Neural cell (in vitro differentiated cells): ENCODE data around the gene TTC29. TPM values are rescaled to one million over a fixed set of nuclear protein-coding genes. Genes with fewer than 3 reads are reported as not detected.

Experiments used
- H2AFZ ChIP-seq: fragments of 200-600, 300-800 bp; sonication (generic), shearing (Covaris generic); 2 replicates; pipeline ENCODE4 v1.6.0; 2014; ENCODE audit warnings: low read depth, mild to moderate bottlenecking, antibody characterized with exemption, low read length, moderate library complexity
- H3F3A ChIP-seq: fragments of 200-600 bp; shearing (Covaris generic); 2 replicates; pipeline ENCODE4 v1.6.1; 2016; ENCODE audit warnings: mild to moderate bottlenecking, moderate library complexity, mixed read lengths, antibody characterized with exemption, low read length; ENCODE audit not compliant: insufficient read depth, poor library complexity, severe bottlenecking
- H3K27ac ChIP-seq: fragments of 200-600, 300-800 bp; sonication (generic), shearing (Covaris generic); 2 replicates; pipeline ENCODE4 v1.5.1; 2014; ENCODE audit warnings: mild to moderate bottlenecking, low read length, moderate library complexity
- H3K27me3 ChIP-seq: fragments of 300-800, 200-600 bp; sonication (generic), shearing (Covaris generic); 2 replicates; pipeline ENCODE4 v1.6.0; 2014; ENCODE audit warnings: mild to moderate bottlenecking, low read depth, low read length, moderate library complexity; ENCODE audit not compliant: insufficient read depth
- H3K36me3 ChIP-seq: fragments of 300-800, 200-600 bp; sonication (generic), shearing (Covaris generic); 2 replicates; pipeline ENCODE4 v1.5.1; 2014; ENCODE audit warnings: mild to moderate bottlenecking, antibody characterized with exemption, low read length, moderate library complexity; ENCODE audit not compliant: insufficient read depth
- H3K4me2 ChIP-seq: fragments of 300-800, 200-600 bp; sonication (generic), shearing (Covaris generic); 2 replicates; pipeline ENCODE4 v1.6.0; 2014; ENCODE audit warnings: mild to moderate bottlenecking, low read length
- H3K4me3 ChIP-seq: fragments of 300-800, 200-600 bp; sonication (generic), shearing (Covaris generic); 2 replicates; pipeline ENCODE4 v1.5.1; 2014; ENCODE audit warnings: mild to moderate bottlenecking, low read length, moderate library complexity
- H3K79me2 ChIP-seq: fragments of 200-600 bp; shearing (Covaris generic); replicated peaks from 2 replicates; pipeline ENCODE4 v1.6.0; 2014; ENCODE audit warnings: mild to moderate bottlenecking, low read length, moderate library complexity; ENCODE audit not compliant: insufficient read depth
- H3K9ac ChIP-seq: fragments of 300-800, 200-600 bp; sonication (generic), shearing (Covaris generic); 2 replicates; pipeline ENCODE4 v1.6.1; 2016; ENCODE audit warnings: mild to moderate bottlenecking, low read length, mixed read lengths
- H3K9me2 ChIP-seq: fragments of 200-600 bp; shearing (Covaris generic); 2 replicates; pipeline ENCODE4 v1.6.1; 2016; ENCODE audit warnings: mild to moderate bottlenecking, low read length, mixed read lengths; ENCODE audit not compliant: insufficient read depth
- H3K9me3 ChIP-seq: fragments of 200-600, 300-800 bp; sonication (generic), shearing (Covaris generic); 2 replicates; pipeline ENCODE4 v1.6.1; 2016; ENCODE audit warnings: mild to moderate bottlenecking, mixed run types, low read length, moderate library complexity, mixed read lengths
- H4K20me1 ChIP-seq: fragments of 200-600 bp; shearing (Covaris generic); 2 replicates; pipeline ENCODE4 v1.6.1; 2016; ENCODE audit warnings: mild to moderate bottlenecking, mixed run types; ENCODE audit not compliant: insufficient read depth
- EP300 ChIP-seq: fragments of 450-650 bp; conservative IDR thresholded peaks from 2 replicates; pipeline ENCODE4 v1.6.1; 2014; ENCODE audit warnings: antibody characterized with exemption, mild to moderate bottlenecking, moderate library complexity; ENCODE audit not compliant: poor library complexity, severe bottlenecking
- EZH2 ChIP-seq: fragments of 200-600, 300-800 bp; shearing (Covaris generic), sonication (generic); IDR thresholded peaks from 2 replicates; pipeline ENCODE4 v1.6.1; 2014; ENCODE audit warnings: antibody characterized with exemption, low read length, borderline replicate concordance, mild to moderate bottlenecking; ENCODE audit not compliant: insufficient read depth, poor library complexity, severe bottlenecking
- MXI1 ChIP-seq: fragments of 450-650 bp; conservative IDR thresholded peaks from 2 replicates; pipeline ENCODE4 v1.6.1; 2014; ENCODE audit warnings: antibody characterized with exemption, mild to moderate bottlenecking; ENCODE audit not compliant: poor library complexity, severe bottlenecking
- POLR2AphosphoS5 ChIP-seq: IDR thresholded peaks from 2 replicates; pipeline ENCODE4 v1.6.1; 2012
- RAD21 ChIP-seq: fragments of 450-650 bp; conservative IDR thresholded peaks from 2 replicates; pipeline ENCODE4 v1.6.1; 2014; ENCODE audit warnings: antibody characterized with exemption, mild to moderate bottlenecking, moderate library complexity
- SMC3 ChIP-seq: fragments of 450-650 bp; conservative IDR thresholded peaks from 2 replicates; pipeline ENCODE4 v1.6.1; 2014; ENCODE audit warnings: antibody characterized with exemption, mild to moderate bottlenecking, moderate library complexity; ENCODE audit not compliant: poor library complexity
- TAF1 ChIP-seq: IDR thresholded peaks from 2 replicates; pipeline ENCODE4 v1.6.1; 2012; ENCODE audit warnings: low read depth
- polyA plus RNA-seq: library from polyadenylated mRNA; depleted of rRNA; stranded (reverse); fragments of >200 nt; gene quantifications from 2 replicates; pipeline ENCODE4 v1.2.3, GENCODE V29; 2014
- TF ChIP-seq, protein P1 (sequence below): IDR thresholded peaks from 2 replicates; pipeline ENCODE4 v1.6.1; 2012; ENCODE audit warnings: borderline replicate concordance
- TF ChIP-seq, protein P2 (sequence below): fragments of 450-650 bp; IDR thresholded peaks from 2 replicates; pipeline ENCODE4 v1.5.1; 2014; ENCODE audit warnings: antibody characterized with exemption, mild to moderate bottlenecking, moderate library complexity; ENCODE audit not compliant: poor library complexity, severe bottlenecking

Gene TTC29
- polyA plus RNA-seq, 1 donor from 2014 or later, result not detected

DNA sequence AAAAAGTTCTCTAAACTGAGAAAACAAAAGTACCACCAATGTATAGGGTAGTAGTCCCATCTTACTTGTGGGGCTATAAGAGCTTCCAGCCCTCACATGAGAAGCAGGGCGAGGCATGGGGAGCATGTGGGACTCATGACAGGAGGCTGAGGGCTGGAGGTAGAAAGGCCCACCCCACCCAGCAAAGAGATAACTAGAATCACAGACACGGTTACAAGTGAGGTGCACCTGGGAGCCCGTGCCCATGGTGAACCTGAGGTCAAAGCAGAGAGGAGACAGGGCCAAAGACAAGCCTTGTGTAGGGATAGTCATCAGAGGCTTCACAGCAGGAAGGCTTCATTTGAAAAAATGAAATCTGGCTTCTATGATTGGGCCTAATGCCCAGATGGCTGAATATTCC, 55.4 kb downstream of the TTC29 start:
- H3K4me3 ChIP-seq, result no peak overlapping the region
- H3K79me2 ChIP-seq, result no peaks in the 10 kb centered on the region
- H3K27me3 ChIP-seq, result no peaks in the 10 kb centered on the region
- H3K27ac ChIP-seq, result no peak overlapping the region
- no peak overlapping the region for H3K9ac ChIP-seq
- no peak for TF ChIP-seq MXI1
- TF ChIP-seq, protein P1, sequence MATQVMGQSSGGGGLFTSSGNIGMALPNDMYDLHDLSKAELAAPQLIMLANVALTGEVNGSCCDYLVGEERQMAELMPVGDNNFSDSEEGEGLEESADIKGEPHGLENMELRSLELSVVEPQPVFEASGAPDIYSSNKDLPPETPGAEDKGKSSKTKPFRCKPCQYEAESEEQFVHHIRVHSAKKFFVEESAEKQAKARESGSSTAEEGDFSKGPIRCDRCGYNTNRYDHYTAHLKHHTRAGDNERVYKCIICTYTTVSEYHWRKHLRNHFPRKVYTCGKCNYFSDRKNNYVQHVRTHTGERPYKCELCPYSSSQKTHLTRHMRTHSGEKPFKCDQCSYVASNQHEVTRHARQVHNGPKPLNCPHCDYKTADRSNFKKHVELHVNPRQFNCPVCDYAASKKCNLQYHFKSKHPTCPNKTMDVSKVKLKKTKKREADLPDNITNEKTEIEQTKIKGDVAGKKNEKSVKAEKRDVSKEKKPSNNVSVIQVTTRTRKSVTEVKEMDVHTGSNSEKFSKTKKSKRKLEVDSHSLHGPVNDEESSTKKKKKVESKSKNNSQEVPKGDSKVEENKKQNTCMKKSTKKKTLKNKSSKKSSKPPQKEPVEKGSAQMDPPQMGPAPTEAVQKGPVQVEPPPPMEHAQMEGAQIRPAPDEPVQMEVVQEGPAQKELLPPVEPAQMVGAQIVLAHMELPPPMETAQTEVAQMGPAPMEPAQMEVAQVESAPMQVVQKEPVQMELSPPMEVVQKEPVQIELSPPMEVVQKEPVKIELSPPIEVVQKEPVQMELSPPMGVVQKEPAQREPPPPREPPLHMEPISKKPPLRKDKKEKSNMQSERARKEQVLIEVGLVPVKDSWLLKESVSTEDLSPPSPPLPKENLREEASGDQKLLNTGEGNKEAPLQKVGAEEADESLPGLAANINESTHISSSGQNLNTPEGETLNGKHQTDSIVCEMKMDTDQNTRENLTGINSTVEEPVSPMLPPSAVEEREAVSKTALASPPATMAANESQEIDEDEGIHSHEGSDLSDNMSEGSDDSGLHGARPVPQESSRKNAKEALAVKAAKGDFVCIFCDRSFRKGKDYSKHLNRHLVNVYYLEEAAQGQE, result no peak
- no peak for TF ChIP-seq POLR2AphosphoS5
- no peak for TF ChIP-seq EP300
- no peak for TF ChIP-seq SMC3
- no peak for TF ChIP-seq EZH2
- no peak for TF ChIP-seq RAD21
- no peak for TF ChIP-seq TAF1
- TF ChIP-seq, protein P2, sequence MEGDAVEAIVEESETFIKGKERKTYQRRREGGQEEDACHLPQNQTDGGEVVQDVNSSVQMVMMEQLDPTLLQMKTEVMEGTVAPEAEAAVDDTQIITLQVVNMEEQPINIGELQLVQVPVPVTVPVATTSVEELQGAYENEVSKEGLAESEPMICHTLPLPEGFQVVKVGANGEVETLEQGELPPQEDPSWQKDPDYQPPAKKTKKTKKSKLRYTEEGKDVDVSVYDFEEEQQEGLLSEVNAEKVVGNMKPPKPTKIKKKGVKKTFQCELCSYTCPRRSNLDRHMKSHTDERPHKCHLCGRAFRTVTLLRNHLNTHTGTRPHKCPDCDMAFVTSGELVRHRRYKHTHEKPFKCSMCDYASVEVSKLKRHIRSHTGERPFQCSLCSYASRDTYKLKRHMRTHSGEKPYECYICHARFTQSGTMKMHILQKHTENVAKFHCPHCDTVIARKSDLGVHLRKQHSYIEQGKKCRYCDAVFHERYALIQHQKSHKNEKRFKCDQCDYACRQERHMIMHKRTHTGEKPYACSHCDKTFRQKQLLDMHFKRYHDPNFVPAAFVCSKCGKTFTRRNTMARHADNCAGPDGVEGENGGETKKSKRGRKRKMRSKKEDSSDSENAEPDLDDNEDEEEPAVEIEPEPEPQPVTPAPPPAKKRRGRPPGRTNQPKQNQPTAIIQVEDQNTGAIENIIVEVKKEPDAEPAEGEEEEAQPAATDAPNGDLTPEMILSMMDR, result no peak
- H3K9me2 ChIP-seq, result no peaks in the 10 kb centered on the region
- H4K20me1 ChIP-seq, result no peaks in the 10 kb centered on the region
- H3F3A ChIP-seq, result no peaks in the 10 kb centered on the region
- H3K4me2 ChIP-seq, result no peak overlapping the region
- no peaks in the 10 kb centered on the region for H3K9me3 ChIP-seq
- no peaks in the 10 kb centered on the region for H3K36me3 ChIP-seq
- H2AFZ ChIP-seq, result no peak overlapping the region

DNA sequence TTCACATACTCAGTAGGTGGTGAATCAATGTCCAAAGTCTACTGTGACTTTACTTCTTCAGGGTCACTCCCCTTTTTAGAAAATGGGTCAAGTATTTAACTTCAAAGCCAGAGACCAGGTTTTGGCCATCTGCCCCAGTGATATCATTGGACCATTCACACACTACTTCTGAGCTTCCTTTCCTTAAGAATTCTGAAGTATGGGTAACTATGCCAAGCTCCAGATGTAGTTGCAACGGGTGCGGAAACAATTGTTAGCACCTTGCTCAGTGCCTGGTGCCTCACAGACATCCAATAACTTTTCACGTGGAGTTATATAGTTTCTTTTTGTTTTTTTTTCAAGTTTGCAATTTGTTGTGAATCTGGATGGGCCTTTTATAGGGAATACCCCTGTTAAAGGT, 62.6 kb downstream of the TTC29 start:
- Histone ChIP-seq H3K27ac (no peak overlapping the region), H3K4me3 (no peak overlapping the region), H2AFZ (no peak overlapping the region), H3K9me3 (no peaks in the 10 kb centered on the region), H3F3A (no peaks in the 10 kb centered on the region), H3K27me3 (no peaks in the 10 kb centered on the region), H4K20me1 (no peaks in the 10 kb centered on the region), H3K4me2 (no peak overlapping the region), H3K79me2 (no peaks in the 10 kb centered on the region), H3K36me3 (no peaks in the 10 kb centered on the region), H3K9me2 (no peaks in the 10 kb centered on the region), H3K9ac (no peak overlapping the region)
- no peak for TF ChIP-seq EP300
- no peak for TF ChIP-seq SMC3
- no peak for TF ChIP-seq RAD21
- no peak for TF ChIP-seq TAF1
- TF ChIP-seq MXI1, result no peak
- TF ChIP-seq, protein P2, result no peak
- TF ChIP-seq, protein P1, result no peak
- TF ChIP-seq POLR2AphosphoS5, result no peak
- no peak for TF ChIP-seq EZH2
